TTC549 (cell line): ENCODE data around the gene SLC30A7.
"Not testable (repeated sequence)": the region's sequence is repeated elsewhere in the genome, so short reads cannot be mapped to it uniquely, and the experiment has no call there.

Experiments
- FAIRE-seq: peaks from 2 replicates; lab custom pipeline; 2012; peaks lifted over from hg19 to GRCh38; lab: Jason Lieb, UNC

Gene SLC30A7

DNA sequence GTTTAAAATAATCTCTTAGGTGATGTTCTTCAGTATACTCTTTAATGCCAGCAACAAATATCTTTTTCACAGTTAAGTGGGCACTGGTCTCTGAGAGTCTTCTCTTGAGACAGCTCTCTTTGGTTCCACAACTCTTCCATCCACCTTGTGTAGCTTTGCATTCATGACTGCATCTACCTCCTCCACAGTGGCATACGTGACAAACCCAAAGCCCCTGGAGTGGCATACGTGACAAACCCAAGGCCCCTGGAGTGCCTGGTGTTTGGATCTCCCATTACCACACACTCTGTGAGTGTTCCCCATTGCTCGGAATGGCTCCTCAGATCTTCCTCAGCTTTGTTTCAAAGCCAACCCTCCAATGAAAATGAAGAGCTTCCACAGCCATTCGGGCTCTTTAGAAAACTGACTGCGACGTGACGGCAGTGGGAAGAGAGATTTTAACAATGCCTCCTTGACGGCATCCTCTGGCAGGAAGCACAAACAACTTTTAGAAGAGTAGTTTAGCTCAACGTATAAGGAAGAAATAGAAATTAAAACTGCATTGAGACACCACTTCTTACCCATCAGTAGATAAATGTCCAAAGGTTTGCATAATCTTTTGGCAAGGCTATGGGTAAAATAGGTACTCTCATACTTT lies 45.8 kb downstream of the SLC30A7 start:
- no peak for FAIRE-seq

DNA sequence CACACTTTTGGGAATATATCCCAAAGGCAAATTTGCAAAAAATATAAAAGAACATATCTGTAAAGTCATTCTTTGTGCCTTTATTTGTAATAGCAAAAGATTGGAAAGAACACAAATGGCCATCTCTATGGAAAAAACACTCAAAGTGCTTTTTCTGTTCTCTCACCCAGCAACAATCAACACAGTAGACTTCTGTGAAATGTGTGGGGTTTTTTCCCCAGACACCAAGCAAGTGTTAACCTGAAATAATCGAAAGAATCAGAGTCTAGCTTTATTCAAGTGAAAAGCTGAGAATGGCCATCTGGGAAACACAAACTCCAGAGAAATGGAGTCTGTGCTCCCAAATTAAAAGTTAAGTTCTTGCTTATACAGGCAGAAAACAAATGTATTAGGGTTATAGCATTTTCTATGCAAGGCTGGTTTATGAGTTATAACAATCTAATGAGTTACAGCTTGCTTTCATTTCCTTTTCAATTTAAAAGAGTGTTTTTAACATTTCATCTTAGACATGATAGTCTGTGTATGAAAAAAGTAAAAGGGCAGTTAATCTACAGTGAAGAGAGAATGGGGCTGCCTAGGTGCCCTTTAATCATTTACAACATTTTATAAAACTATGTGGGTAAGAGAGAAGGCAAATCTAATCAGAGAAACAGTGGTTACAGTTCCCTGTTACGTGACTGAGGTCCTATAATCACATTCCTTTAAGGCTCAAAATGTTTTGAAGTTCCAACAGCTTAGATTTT lies 46.6 kb downstream of the SLC30A7 start:
- no peak for FAIRE-seq

DNA sequence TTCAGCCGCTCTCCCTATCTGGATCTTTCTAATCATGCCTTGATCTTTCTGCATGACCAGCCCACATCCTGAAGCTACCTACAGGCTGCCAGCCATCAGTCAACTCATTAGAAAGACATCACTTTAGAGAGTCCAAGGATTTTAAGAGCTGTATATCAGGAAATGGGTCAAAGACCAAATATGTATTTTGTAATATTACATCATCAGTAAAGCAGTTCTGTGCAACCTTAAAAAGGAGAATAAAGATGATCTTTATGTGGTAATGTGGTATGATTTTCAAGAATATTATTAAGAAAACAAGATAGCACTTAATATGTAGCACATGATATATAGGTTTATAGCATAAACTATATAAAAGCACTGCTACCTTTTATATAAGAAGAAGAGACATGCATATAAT lies 47.6 kb downstream of the SLC30A7 start:
- no peak for FAIRE-seq

DNA sequence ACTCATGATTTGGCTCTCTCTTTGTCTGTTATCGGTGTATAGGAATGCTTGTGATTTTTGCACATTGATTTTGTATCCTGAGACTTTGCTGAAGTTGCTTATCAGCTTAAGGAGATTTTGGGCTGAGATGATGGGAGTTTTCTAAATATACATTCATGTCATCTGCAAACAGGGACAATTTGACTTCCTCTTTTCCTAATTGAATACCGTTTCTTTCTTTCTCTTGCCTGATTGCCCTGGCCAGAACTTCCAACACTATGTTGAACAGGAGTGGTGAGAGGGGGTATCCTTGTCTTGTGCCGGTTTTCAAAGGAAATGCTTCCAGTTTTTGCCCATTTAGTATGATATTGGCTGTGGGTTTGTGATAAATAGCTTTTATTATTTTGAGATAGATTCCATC lies 50.2 kb downstream of the SLC30A7 start:
- not testable (repeated sequence) for FAIRE-seq

DNA sequence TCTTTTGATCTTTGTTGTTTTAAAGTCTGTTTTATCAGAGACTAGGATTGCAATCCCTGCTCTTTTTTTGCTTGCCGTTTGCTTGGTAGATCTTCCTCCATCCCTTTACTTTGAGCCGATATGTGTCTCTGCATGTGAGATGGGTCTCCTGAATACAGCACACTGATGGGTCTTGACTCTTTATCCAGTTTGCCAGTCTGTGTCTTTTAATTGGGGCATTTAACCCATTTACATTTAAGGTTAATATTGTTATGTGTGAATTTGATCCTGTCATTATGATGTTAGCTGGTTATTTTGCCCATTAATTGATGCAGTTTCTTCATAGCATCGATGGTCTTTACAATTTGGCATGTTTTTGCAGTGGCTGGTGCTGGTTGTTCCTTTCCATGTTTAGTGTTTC lies 51.9 kb downstream of the SLC30A7 start:
- not testable (repeated sequence) for FAIRE-seq

DNA sequence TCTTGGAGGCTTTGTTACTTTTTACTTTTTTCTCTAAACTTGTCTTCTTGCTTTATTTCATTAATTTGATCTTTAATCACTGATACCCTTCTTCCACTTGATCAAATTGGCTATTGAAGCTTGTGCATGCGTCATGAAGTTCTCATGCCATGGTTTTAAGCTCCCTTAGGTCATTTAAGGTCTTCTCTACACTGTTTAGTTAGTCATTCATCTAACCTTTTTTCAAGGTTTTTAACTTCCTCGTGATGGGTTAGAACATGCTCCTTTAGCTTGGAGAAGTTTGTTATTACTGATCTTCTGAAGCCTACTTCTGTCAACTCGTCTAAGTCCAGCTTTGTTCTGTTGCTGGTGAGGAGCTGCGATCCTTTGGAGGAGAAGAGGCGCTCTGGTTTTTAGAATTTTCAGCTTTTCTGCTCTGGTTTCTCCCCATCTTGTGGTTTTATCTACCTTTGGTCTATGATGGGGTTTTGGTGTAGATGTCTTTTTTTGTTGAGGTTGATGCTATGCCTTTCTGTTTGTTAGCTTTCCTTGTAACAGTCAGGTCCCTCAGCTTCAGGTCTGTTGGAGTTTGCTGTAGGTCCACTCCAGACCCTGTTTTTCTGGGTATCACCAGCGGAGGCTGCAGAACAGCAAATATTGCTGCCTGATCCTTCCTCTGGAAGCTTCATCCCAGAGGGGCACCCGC lies 53.0 kb downstream of the SLC30A7 start:
- FAIRE-seq = not testable (repeated sequence)

DNA sequence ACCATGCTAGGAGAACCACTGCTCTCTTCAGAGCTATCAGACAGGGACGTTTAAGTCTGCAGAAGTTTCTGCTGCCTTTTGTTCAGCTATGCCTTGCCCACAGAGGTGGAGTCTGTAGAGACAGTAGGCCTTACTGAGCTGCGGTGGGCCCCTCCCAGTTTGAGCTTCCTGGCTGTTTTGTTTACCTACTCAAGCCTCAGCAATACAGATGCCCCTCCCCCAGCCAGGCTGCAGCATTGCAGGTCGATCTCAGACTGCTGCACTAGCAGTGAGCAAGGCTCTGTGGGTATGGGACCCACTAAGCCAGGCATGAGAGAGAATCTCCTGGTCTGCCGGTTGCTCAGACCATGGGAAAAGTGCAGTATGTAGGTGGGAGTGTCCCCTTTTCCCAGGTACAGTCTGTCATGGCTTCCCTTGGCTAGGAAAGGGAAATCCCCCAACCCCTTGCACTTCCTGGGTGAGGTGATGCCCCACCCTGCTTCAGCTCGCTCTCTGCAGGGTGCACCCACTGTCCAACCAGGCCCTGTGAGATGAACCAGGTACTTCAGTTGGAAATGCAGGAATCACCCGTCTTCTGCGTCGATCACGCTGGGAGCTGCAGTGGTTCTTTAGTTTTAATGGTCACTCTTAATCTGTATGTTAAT lies 53.7 kb downstream of the SLC30A7 start:
- FAIRE-seq = not testable (repeated sequence)

DNA sequence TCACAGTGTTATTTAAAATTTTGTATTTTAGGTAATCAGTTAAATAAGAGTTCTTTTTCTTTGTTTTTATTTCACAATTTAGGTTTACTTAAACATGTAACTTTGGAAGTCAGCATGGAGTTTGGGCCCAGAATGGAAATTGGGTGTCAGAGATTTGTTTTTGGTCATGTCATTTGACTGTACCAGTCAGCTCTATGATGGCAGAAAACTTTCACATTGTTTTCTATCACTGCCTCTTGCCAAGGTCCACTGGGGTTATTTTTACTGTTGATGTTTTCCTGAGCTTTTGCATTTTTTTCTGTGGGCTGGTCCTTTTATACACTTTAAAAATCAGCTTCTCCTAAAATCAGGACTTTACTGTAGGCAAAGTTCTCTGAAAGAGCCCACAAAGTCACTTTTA lies 54.4 kb downstream of the SLC30A7 start:
- no peak for FAIRE-seq

DNA sequence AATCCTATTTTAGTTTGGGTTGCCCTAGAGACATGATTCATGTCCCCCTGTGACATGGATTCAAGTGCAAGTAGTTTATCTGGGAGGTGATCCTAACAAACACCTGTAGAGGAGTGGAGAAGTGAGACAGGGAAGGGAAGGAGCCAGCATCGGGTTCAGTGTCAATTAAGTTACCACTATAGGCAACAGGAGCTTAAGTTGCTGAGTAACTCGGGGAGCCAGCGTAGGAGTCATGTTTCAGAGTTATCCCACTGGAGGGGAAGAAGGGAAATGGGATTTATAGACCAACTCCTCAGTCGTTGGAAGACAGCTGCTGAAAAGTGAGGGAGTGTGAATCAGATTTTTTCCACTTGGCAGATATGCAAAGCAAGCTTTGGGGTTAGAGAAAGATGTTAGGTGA lies 54.9 kb downstream of the SLC30A7 start:
- no peak for FAIRE-seq

DNA sequence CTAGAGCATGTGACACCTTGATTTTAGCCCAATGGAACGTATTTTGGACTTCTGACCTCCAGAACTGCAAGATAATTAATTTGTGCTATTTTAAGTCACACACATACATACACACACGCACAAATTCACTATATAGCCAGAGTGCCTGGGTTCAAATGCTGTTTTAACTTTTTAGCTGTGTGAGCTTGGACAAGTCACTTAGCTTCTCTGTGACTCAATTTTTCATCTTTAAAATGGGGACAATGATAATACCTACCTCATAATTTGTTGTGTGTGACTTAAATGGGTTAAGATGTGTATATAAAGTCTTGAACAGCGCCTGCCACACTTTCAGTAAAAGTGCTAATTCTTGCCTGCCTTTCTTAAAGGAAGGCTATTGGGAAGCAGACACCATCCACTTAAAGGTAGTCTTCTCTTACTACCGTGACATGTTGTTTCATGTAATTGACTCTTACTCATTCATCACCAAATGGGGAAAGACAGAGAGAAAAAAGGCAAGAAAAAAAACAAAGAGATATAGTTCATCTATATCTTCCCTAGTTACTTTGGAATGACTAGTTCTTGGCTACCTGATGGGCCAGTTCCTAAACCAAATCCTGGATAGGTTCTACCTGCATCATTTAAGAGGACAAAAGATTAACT lies 56.3 kb downstream of the SLC30A7 start:
- FAIRE-seq = no peak

DNA sequence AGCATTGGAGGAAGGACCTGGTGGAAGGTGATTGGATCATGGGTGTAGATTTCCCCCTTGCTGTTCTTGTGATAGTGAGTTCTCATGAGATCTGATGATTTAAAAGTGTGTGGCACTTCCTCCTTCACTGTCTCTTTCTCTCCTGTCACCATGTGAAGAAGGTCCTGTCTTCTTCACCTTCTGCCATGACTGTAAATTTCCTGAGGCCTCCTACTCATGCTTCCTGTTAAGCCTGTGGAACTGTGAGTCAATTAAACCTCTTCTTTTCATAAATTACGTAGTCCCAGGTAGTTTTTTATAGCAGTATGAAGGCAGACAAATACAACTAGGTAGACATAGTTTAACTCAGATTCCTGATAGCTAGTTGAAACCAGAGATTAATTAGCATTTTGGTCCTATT lies 57.1 kb downstream of the SLC30A7 start:
- FAIRE-seq = not testable (repeated sequence)

DNA sequence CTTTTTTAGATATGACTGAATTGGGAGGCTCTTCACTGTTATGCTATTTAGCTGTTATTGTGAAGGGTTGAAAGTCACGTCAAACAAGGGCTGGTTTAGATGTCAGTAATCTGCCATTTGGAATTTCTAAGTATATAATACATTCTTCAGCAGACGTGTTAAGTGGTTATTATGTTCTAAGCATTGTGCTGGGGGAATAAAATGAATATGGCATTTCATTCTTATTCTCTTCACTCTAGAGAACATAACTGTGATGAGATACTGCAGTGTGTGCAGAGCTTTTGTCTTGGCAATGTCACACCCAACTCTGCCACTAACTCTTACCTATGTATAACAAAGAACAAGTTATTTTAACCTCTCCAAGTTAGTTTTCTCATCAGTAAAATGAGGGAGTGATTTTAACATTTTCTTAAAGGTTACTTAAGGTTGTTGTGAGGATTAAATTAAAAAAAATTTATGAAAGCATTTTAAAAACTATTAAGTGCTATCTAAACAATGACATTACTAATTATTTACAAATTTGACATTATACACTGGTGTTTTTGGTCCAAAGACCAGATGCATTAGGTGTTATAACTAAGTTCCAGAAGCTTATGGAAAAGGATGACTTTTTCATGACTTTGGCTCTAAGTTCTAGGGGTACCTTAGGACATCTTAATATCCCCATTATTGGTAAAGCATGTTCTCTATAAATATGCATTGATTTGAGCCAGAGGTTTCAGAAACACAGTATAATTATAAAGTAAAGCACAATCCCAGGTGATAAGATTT lies 58.3 kb downstream of the SLC30A7 start:
- FAIRE-seq = no peak

DNA sequence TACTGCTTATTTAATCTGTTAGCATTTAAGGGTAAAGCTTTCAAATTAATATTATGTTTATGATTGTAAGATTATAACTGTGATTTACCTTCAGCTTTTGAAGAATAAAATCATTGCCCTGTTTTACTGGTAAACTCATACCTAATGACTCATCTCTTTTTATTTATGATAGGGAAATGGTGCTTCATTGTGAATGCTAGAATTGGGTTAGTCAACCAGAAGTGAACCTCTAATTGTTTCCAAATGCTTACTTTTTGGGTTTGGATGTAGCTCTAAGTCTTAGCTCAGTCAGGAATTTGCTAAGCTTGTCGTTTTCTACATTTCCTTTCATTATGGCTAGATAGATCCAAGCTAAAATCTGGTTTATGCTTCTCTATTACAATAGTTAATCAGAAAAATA lies 59.4 kb downstream of the SLC30A7 start:
- FAIRE-seq = no peak

DNA sequence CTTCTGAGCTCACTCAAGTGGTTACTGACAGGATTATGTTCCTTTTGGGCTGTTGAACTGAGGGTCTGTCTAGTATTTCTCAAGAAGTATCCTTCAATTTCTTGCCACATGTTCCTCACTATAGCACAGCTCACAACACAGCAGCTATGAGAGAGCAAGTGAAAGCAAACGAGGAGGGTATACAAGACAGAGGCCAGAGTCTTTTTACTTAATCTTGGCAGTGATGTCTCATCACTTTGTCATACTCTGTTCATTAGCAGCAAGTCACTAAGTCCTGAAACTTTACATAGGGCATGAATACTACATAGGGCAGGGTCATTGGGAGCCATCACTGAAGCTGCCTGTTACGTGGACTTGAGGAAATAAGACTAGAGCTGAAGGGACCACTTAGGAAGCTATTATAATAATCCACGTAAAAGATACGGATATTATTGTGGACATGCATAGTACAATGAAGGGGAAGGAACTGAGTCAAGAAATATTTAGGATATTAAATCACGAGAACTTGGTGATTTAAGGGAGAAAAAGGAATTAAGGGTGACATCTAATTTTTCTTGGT lies 63.7 kb downstream of the SLC30A7 start:
- no peak for FAIRE-seq

DNA sequence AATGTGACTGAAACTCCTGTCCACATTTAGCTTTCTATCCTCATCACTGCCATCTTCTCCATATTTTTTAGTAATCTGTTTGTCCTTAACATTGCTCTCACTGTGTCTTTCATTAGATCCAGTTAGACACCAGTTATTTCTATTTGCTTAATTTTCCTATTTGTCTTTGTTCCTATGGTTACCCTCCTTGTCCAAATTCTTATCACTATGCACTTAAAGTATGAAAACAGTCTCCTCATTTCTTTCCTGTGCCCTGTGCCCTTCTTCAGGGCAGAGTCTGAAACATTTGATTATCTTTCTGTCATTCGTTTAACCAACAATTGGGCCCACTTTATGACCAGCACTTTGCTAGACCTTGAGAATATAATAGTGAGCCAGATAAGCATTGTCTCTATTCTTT lies 64.2 kb downstream of the SLC30A7 start:
- FAIRE-seq = no peak

DNA sequence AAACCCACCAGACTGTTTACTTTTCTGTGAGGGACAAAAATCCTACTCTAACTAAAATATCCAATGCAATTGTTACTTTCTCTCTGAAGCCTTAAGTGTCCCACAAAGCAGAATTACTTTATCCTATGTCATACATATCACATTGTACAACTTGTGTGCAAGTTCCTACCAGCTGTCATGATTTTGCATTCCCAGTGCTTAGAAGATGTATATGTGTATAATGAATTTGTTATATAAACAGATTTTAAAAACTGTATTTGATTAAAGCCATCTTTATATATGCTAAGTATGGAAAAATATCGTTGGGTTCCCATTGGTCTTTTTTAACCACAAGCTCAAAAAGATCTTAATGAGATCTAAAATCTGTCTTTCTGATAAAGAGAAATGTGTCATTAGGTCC lies 72.7 kb downstream of the SLC30A7 start:
- FAIRE-seq = no peak

DNA sequence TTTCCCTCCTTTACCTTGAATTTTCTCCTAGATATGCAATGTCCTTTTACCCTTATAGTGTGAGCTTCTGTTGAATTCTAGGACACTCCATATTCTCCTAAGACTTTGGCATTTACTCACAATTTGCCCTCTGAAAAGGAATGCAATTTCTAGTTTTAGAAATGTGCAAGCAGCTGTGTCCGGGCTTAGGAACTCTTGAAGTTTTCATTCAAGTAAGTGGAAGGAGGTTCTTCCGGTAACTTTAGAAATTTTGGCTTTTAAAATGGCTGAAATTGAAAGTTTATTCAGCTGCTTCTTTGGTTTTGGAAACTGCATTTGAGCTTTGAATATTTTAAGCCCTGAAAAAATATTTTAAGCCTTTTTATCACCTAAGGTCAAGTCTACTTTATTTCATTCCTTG lies 73.4 kb downstream of the SLC30A7 start:
- FAIRE-seq = no peak

DNA sequence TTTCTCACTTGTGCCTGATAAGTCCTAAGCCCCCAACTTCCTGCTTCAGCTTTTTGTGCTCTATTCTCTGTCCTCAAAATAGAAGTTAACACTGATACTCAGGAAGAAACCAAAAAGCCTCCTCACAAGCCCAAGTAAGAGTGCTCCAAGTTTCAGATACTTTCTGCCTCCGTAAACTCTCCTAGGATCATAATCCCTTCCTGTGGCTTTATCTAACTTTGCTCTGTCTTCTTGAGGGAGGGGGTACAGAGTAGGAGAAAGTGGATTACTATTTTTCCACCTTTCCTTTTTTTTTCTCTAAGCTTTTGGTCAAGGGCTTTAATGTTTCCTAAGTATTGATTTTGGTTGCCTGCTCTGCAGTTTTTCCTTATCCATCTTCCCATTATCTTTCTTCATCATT lies 75.1 kb downstream of the SLC30A7 start:
- FAIRE-seq = no peak

DNA sequence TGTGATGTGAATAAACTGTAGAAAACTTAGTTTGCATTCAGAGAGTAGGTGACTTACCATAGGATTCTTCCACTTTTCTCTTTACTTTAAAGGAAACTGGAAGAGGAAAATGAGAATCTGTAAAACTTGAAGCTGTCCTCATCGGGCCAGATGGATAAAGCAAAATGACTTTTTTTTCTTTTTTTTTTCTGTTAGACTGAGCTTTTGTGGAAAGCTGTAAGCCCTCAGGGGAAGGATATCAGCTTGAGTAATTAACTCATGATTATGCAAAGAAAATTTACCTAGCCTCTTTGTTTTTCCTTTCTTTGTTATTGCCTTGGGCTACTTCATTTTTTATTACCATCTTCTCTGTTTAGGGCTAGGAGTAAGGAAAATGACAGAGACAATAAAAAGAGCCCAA lies 76.3 kb downstream of the SLC30A7 start:
- FAIRE-seq = no peak

DNA sequence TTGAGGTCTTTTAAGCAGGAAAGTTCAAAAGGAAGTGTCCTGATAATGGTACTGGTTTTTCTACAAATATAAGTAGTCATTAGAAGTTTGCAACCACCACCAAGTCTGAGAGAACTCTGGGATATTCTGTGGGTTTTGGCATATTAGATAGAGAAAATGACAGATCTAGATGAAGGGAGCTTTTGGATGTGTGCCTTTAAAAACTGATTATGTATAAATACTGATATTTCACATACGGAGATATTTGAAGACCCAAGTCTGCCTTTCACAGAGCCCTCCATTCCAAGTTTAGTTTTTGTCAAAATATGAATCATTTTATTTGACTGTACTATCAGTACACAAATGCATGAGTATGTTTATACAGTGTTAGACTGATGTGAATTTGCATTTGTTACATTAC lies 81.0 kb downstream of the SLC30A7 start:
- no peak for FAIRE-seq

DNA sequence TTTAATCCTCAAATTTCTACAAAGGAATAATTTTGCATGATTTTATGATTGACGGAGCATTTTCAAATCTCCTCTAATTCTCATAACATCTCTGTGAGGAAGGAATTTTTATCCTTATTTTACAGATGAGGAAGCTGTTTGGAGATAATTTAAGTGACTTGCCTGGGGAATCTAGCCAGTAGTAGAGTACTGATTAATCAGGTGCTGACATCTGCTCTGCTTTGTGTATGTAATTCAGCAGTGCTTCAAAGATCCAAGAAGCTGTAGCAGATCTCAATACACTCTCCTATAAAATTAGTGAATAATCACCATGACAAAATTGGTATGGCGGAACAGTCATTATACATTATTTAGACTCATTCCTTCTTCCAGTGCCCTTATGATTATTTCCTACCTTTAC lies 83.7 kb downstream of the SLC30A7 start:
- no peak for FAIRE-seq

DNA sequence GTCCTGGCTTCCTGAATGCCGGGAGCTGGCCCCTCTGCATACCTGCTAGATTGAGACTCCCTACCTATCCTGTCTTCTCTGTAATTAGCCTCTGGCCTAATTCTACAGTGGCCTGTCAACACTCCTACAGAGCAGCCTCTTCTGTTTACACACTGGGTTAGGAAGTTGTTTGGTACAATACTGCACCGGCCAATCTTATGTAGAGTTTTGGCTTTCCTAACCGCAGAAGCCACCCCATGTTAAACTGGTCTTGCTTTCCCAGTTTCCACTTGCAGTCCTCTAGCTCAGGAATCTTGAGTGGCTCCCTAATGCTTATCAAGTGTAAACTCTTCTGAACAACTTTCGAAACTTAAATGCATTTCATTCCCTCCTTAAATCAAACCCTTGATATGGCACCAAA lies 86.9 kb downstream of the SLC30A7 start:
- no peak for FAIRE-seq
